GM18505 (cell line): ENCODE data around the gene PARN.
"Not testable (repeated sequence)": the region's sequence is repeated elsewhere in the genome, so short reads cannot be mapped to it uniquely, and the experiment has no call there.

Experiments used
- ATAC-seq: cut with Tn5 transposase; IDR thresholded peaks from one replicate; pipeline ENCODE4 v1.9.1; 2021; ENCODE audit not compliant: unreplicated experiment
- POLR2A ChIP-seq: IDR thresholded peaks from 4 replicates; pipeline ENCODE4 v1.6.1; 2011; ENCODE audit warnings: borderline replicate concordance; ENCODE audit not compliant: insufficient read depth, insufficient read length; ENCODE audit errors: extremely low read depth

Gene PARN

GRCh38 chr16:14407786-14408399 is 222.2 kb downstream of the PARN start:
- no peak for ATAC-seq
- no peak for TF ChIP-seq POLR2A

GRCh38 chr16:14405611-14406537 is 224.2 kb downstream of the PARN start:
- TF ChIP-seq POLR2A, result no peak
- no peak for ATAC-seq

DNA sequence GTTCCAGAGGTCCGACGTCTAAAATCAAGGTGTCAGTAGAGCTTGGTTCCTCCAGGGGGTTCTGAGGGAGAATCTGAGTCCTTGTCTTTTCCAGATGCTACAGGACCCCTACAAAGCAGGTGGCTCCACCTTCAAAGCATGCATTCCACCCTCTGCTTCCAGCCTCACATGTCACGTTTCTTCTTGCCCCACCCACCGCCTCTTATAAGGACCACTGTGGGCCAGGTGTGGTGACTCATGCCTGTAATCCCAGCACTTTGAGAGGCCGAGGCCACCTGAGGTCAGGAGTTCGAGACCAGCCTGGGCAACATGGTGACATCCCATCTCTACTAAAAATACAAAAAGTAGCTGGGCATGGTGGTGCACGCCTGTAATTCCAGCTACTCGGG is 227.1 kb downstream of the PARN start:
- ATAC-seq, result not testable (repeated sequence)

DNA sequence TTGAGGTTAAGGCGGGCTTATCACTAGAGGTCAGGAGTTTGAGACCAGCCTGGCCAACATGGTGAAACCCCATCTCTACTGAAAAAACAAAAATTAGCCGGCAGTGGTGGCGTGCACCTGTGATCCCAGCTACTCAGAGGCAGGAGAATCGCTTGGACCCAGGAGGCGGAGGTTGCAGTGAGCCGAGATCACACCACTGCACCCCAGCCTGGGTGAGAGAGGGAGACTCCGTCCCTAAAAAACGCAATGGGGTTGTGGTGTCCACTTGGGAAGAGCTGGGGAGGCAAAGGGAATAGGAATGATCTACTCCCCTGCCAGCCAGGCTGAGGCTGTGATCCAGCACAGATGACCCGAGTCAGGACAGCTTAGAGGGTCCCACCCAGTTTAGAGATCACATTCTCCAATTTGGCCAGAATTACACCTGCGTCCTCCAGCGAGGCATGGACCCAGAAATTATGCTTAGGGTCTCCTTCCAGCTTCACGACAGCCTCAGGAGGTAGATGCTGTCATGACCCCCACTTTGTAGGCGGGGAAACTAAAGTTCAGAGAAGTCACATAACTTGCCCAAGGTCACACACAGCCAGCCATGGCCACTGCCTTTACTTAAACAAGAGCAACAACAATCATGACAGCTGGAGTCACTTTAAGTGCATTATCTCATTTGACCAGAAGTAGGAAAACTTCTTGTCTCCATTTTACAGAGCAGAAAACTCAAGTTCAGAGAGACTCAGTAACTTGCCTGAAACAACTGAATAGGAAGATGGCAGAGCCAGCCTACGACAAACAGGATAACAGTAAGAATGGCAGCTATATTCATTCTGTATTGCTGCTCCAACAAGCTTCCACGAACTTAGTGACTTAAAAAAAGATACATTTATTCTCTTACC is 227.7 kb downstream of the PARN start:
- ATAC-seq, result not testable (repeated sequence)

DNA sequence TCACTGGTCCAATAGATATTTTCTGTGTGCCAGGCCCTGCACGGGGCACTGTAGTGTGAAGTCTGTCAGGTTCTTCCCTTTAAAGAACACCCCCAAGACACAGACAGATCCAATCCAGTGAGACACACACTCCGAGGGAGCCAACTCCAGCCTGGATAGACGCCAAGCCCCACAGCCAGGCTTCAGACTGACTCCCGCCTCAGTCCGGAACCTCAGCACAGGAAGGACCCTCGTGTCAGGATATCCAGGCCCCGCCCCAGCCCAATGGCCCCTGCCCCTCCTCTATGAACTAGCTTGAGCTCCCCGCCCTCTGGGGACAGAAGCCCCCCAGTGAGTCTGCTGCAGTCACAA is 228.4 kb downstream of the PARN start:
- not testable (repeated sequence) for ATAC-seq

DNA sequence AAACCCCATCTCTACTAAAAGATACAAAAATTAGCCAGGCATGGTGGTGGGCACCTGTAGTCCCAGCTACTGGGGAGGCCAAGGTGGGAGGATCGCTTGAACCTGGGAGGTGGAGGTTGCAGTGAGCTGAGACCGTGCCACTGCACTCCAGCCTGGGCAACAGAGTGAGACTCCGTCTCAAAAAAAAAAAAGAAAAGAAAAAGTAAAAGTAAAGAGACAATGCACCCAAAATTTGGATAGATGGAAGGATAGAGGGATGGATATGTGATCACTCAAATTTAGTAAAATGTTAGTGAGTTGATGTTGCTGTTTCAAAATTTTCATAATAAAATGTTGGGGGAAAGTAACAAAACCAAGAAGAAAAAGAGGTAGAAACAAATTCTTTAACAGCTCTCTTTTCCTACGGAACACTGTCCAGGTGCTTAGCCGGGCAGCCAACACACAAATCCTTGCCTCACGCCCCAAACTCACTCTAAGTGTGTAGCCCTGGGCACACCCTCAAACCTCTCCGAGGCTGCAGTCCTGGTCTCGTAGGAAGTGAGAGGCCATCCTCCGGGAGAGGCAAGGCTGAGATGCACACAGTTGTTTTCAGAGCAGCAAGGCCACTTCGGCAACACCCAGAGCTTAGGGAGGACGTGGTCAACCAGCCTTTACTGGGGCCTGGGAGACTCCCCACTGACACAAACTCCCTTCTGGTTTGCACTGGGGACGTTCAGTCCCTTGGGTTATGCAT is 228.9 kb downstream of the PARN start:
- ATAC-seq, result not testable (repeated sequence)

DNA sequence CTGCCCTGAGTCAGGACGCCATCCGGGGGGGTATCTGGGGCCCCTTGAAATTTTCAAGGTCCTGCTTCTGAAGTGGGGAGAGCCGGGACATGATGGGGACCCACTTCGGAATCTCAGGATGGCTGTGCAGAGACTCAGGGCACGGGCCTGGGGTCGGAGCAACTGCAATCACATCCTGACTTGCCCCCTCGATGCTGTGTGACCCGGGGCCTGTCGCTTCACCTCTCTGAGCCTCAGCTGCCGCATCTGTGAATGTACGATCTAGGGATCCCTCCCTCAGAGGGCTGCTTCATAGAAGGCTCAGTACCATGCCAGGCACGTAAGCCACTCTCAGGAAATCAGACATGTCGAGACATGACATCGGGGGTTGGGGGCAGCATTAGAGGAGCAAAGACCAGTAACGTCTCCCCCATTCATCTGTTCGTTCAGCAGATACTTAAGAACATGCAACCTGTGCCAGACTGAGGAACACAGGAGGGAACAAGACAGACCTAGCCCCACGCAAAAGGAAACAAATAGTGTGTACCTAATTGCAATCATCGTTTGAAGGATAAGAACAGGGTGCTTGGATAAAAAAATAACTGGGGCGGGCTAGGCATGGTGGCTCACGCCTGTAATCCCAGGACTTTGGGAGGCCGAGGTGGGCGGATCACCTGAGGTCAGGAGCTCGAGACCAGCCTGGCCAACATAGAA is 229.6 kb downstream of the PARN start:
- no peak for TF ChIP-seq POLR2A

DNA sequence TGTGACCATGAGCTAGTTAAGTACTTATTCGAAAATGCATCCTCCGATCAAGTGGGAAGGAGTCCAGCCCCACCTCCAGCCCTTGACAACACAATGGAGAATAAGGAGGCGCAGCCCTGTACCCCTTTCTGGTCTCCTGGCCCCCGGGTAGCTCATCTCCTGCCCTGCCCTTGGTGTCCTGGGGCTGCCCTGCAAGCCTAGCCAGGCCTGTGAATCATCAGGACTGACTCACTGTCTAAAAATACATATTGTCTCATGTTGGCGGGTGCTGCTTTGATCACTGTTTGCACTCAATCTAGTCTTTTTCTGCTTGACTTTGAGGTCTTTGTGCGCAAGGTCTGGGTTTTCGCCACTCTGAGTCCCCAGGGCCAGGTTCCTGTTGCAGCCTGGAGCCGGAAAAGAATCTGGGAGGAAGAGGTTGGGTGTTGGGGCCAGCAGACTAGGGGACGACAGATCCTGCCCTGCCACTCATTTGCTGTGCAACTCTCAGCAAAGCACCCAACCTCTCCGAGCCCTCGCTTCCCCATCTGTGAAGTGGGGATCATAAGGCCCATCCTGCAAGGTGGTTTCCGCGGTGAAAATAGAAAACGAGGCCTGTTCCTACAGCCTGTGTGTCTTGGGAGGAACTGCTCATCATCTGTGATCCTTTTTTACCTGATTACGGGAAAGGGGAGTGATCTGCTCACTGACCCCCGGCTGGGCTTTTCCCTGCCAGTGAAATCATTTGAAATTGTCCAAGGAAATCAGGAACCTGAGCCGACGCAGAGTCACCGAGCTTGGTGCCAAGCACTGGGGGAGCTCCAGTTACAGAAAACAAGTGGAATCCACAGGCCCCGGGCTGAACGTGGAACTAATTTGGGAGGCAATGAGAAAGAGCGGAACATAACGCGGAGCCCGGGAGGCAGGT is 230.4 kb downstream of the PARN start:
- no peak for TF ChIP-seq POLR2A
- no peak for ATAC-seq

More for the DNA sequence above, 229.6 kb downstream of the PARN start:
- no peak for ATAC-seq

DNA sequence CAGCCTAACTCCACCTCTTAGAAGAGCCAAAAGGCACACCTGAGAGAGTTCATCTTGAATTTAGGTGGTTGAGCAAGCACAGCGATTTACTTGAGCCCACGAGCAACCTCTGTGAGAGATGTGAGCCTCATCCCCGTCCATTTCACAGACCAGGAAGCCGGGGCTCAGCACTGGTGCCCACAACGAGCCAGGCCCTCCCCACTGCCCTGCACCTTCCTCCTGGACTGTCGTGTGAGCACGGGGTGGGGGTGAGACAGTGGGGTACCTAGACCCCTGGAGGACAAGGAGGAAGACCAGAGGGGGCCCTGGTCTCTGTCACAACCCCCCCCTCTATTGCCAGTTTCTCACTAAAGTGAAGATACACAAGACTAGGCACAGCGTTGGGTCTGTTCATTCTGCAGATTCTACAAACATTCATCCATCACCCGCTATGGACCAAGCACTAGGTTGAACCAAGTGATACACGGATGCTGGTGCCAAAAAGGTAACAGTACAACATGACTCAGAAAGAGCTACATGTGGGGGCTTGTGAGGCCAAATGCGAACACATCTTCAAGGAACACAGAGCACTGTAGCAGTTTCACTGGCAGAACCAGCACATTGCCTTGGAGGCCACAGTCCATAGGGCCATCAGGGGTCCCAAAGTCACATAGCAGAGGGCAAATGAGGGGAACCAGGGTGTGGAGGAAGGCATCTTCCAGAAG is 231.9 kb downstream of the PARN start:
- TF ChIP-seq POLR2A, result no peak

GRCh38 chr16:14395710-14396304 is 234.3 kb downstream of the PARN start:
- not testable (repeated sequence) for ATAC-seq

More for the DNA sequence above, 231.9 kb downstream of the PARN start:
- ATAC-seq, result no peak

GRCh38 chr16:14394834-14395233 is 235.2 kb downstream of the PARN start:
- no peak for TF ChIP-seq POLR2A
- ATAC-seq, result no peak
